DOHH2 (cell line): ENCODE data around the gene WFS1.

Experiments
- CTCF ChIP-seq: fragments of 200-600 bp; sonication (generic); IDR thresholded peaks from one replicate; pipeline ENCODE4 v1.5.1; 2014; ENCODE audit warnings: antibody characterized with exemption, mild to moderate bottlenecking, low read depth, low read length; ENCODE audit not compliant: poor library complexity, severe bottlenecking
- EZH2phosphoT487 ChIP-seq: fragments of 200-600 bp; sonication (generic); IDR thresholded peaks from 2 replicates; pipeline ENCODE4 v1.6.1; 2017; ENCODE audit warnings: borderline replicate concordance, mild to moderate bottlenecking, antibody characterized with exemption, low read length, moderate library complexity, mixed read lengths

DNA sequence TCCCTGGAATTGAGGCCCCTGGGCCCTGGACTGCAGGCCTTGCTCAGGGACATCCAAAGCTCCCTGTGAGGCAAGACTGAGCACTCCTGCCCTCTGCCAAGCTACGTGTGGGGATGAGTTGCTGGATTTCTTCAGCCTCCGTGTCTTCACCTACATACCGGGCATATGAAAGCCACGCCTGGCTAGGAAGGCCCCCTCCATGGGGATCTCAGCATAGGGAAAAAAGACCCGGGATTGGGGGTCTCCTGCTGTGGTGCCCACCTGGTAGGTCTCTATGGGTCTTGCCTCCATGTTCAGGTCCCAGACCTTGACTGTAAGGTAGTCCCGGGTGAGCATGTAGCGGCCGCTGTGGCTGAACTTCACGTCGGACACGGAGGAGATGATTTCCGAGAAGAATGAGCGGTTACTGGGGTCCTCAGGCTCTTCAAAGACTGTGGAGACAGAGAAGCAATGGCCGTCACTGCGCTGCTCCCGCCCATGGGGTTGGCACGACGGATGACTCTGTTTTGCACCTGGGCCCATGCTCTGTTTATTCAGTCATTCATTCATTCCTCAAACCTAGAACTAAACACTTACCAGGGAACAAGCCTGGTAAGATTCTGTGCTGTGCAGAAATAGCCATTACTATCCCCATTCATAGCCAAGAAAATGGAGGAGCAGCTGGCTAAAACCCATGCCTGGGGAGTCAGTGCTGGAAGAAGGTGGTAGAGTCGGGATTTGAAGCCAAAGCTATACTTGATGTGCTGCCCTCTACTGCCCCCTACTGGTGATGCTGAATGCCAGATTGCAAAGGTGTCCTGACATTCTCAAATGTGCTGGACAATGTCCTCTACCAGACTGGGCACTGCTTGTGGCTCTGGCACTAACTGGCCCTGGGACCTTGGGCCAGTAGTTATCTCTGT lies 63.9 kb downstream of the WFS1 start:
- TF ChIP-seq CTCF = peak; percentile 82
- TF ChIP-seq EZH2phosphoT487 = no peak
